Smooth muscle cell (in vitro differentiated cells): ENCODE data around the gene TBCD. TPM values are rescaled to one million over a fixed set of nuclear protein-coding genes. Genes with fewer than 3 reads are reported as not detected.

Source experiments
- DNase-seq: peaks from one replicate; lab custom pipeline; 2025; ENCODE audit not compliant: unreplicated experiment; lab: John Stamatoyannopoulos, UW
- H2AFZ ChIP-seq: fragments of 200-600 bp; sonication (generic); 2 replicates; pipeline ENCODE4 v1.6.0; 2016; ENCODE audit warnings: antibody characterized with exemption, low read depth, mild to moderate bottlenecking
- H3F3A ChIP-seq: fragments of 200-600 bp; sonication (generic); 2 replicates; pipeline ENCODE4 v1.6.0; 2017; ENCODE audit warnings: antibody characterized with exemption, low read depth
- H3K27ac ChIP-seq: fragments of 200-600 bp; sonication (generic); 2 replicates; pipeline ENCODE4 v1.5.1; 2016; ENCODE audit warnings: low read depth, mild to moderate bottlenecking
- H3K27me3 ChIP-seq: fragments of 200-600 bp; sonication (generic); 2 replicates; pipeline ENCODE4 v1.6.1; 2016; ENCODE audit warnings: low read depth, mild to moderate bottlenecking
- H3K36me3 ChIP-seq: fragments of 200-600 bp; sonication (generic); 2 replicates; pipeline ENCODE4 v1.5.1; 2016; ENCODE audit warnings: low read depth
- H3K4me1 ChIP-seq: fragments of 200-600 bp; sonication (generic); 2 replicates; pipeline ENCODE4 v1.5.1; 2016; ENCODE audit warnings: low read depth
- H3K4me2 ChIP-seq: fragments of 200-600 bp; sonication (generic); 2 replicates; pipeline ENCODE4 v1.6.0; 2016; ENCODE audit warnings: mild to moderate bottlenecking
- H3K4me3 ChIP-seq: fragments of 200-600 bp; sonication (generic); 2 replicates; pipeline ENCODE4 v1.5.1; 2016; ENCODE audit warnings: mild to moderate bottlenecking
- H3K79me2 ChIP-seq: fragments of 200-600 bp; sonication (generic); 2 replicates; pipeline ENCODE4 v1.6.0; 2016; ENCODE audit warnings: low read depth, mild to moderate bottlenecking
- H3K9ac ChIP-seq: fragments of 200-600 bp; sonication (generic); 2 replicates; pipeline ENCODE4 v1.6.0; 2016; ENCODE audit warnings: low read depth
- H3K9me3 ChIP-seq: fragments of 200-600 bp; sonication (generic); replicated peaks from 2 replicates; pipeline ENCODE4 v1.5.1; 2016; ENCODE audit warnings: low read depth
- H4K20me1 ChIP-seq: fragments of 200-600 bp; sonication (generic); 2 replicates; pipeline ENCODE4 v1.6.0; 2016; ENCODE audit warnings: low read depth
- WGBS: methylation state at CpG from one replicate; pipeline ENCODE4 v1.1.7; 2016; ENCODE audit warnings: low lambda C conversion rate; 5-methylcytosine and 5-hydroxymethylcytosine counted together
- polyA plus RNA-seq: library from polyadenylated mRNA; unstranded; fragments of >200 nt; fragmentation: Nextera tagmentation; extraction: Ambion mirVana; gene quantifications from 2 replicates; pipeline ENCODE4 v1.2.1, GENCODE V29; 2016
- total RNA-seq: library from RNA; depleted of rRNA; stranded (reverse); fragments of >200 nt; gene quantifications from 2 replicates; pipeline ENCODE4 v1.2.3, GENCODE V29; 2014
- TF ChIP-seq, protein P1 (sequence below): fragments of 200-600 bp; sonication (generic); IDR thresholded peaks from 2 replicates; pipeline ENCODE4 v1.5.1; 2017; ENCODE audit warnings: borderline replicate concordance, mild to moderate bottlenecking, antibody characterized with exemption; ENCODE audit not compliant: insufficient read depth, poor library complexity, severe bottlenecking

TBCD gene
- total and polyA plus RNA-seq, 2 experiments from 2014 or later, result 29.1 to 38.8 TPM

DNA sequence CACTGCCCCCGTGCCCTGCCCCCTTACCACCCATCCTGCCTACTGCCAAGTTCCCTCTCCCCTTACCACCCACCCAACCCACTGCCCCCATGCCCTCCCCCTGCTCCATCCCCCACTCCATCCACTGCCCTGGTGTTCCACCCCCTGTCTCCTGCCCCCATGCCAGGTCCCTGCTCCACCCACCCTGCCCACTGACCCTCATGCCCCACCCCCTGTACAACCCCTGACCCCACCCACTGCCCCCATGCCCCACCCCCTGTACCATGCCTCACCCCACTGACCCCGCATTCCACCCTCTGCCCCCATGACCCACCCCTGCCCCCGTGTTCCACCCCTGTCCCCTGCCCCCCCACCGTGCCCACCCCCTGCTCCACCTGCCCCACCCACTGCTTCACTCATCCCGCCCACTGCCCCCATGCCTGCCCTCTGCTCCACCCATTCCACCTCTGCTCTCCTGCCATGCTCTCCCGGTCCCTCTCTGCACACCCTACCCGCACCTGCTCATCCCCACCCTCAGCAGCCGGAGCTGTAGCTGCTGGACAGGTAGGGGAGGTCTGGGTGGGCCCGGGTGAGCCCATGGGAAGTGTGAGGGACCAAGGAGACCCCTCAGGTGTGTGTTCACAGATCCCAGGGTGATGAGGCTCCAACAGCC, 42.7 kb upstream of the TBCD start:
- no peaks in the 10 kb centered on the region for H3K9me3 ChIP-seq
- H3K27ac ChIP-seq, result no peak overlapping the region
- H3K79me2 ChIP-seq, result no peaks in the 10 kb centered on the region
- H3K9ac ChIP-seq, result no peak overlapping the region
- H2AFZ ChIP-seq, result no peak overlapping the region
- DNase-seq, result no peak
- H3F3A ChIP-seq, result no peaks in the 10 kb centered on the region
- no peaks in the 10 kb centered on the region for H3K36me3 ChIP-seq
- 75% methylated on average over 5 of the region's 9 CpGs for WGBS
- TF ChIP-seq, protein P1, sequence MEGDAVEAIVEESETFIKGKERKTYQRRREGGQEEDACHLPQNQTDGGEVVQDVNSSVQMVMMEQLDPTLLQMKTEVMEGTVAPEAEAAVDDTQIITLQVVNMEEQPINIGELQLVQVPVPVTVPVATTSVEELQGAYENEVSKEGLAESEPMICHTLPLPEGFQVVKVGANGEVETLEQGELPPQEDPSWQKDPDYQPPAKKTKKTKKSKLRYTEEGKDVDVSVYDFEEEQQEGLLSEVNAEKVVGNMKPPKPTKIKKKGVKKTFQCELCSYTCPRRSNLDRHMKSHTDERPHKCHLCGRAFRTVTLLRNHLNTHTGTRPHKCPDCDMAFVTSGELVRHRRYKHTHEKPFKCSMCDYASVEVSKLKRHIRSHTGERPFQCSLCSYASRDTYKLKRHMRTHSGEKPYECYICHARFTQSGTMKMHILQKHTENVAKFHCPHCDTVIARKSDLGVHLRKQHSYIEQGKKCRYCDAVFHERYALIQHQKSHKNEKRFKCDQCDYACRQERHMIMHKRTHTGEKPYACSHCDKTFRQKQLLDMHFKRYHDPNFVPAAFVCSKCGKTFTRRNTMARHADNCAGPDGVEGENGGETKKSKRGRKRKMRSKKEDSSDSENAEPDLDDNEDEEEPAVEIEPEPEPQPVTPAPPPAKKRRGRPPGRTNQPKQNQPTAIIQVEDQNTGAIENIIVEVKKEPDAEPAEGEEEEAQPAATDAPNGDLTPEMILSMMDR, result no peak
- H4K20me1 ChIP-seq, result no peaks in the 10 kb centered on the region
- H3K4me1 ChIP-seq, result no peaks in the 10 kb centered on the region
- H3K4me3 ChIP-seq, result no peak overlapping the region
- H3K27me3 ChIP-seq, result no peaks in the 10 kb centered on the region
- H3K4me2 ChIP-seq, result no peak overlapping the region

DNA sequence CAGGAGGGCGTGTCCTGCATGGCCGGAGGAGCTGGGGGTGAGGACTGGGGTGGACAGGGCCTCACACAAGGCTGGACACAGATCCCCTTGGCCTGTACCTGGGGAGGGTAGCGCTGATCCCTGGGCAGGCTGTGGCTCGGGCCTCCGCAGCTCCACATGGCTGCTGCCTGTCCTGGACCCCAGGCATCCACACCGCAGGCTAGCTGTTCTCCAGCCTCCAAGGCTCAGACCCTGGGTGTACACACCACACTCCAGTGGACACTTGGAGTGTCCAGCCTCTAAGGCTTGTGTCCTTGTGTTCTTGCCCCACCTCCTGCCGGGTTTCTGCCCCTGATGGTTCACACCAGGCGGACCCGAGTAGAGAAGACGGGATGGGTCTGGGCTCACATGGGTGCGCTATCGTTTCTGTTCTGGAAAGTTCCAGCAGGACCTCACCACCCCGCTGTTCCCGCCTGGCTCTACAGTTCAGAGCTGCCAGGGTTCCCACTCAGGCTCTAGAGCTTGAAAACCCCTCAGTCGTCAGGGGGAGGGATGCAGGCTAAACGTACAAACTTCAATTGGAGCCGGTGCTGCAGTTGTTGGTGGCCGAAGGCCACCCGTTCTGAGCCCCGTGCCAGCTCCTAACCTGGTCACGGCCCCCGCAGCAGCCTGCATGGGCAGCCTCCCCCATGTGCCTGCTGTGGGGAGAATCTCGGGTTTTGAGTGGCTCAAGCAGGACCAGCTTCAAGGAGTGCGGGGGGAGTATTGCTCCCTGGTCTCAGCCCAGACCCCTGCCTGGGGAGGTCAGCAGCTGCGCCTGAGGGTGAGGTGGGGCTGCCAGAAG, 42.0 kb upstream of the TBCD start:
- Histone ChIP-seq H3K9me3 (no peaks in the 10 kb centered on the region), H4K20me1 (no peaks in the 10 kb centered on the region), H3K4me3 (no peak overlapping the region), H3K79me2 (no peaks in the 10 kb centered on the region), H3F3A (no peaks in the 10 kb centered on the region), H3K27ac (no peak overlapping the region), H3K36me3 (no peaks in the 10 kb centered on the region), H3K4me2 (no peak overlapping the region), H3K27me3 (no peaks in the 10 kb centered on the region), H3K4me1 (no peaks in the 10 kb centered on the region), H2AFZ (no peak overlapping the region), H3K9ac (no peak overlapping the region)
- no peak for DNase-seq
- TF ChIP-seq, protein P1, result no peak
- WGBS, result 94% methylated on average over 25 of the region's 25 CpGs

DNA sequence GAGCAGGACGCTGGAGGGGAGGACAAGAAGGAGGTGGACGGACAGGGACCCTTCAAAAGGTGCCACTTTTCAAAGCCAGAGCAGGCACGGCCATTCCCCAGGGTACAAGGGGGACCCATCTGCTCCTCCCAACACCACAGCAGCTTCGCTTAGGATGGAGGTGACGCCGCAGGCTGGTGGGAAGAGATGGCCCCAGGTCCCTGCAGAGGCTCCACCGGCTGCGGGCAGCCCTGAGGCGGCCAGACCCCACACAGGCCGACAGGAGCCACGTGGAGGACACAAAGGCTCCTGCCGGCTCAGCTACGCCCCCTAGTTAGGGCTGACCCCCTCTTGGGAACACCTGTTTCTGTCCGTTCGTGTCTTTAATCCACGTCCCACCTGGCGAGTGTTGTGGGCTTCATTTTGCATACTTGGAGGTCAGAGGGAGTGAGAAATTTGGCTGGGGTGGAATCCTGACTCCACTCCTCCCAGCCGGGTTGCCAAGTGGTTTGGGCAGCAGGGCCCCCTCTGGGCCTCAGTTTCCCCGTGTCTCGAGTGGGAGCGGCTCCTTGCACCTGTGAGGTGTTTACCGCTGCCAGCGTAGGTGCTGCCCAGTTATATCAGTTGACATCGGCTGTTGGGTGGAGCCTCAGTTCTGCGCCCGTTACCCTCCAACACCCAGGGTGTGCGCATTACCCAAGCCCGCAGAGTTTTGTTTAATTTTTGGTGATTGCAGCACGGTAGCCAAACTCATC, 41.2 kb upstream of the TBCD start:
- Histone ChIP-seq H4K20me1 (no peaks in the 10 kb centered on the region), H3K4me3 (no peak overlapping the region), H3K9ac (no peak overlapping the region), H3F3A (no peaks in the 10 kb centered on the region), H2AFZ (no peak overlapping the region), H3K79me2 (no peaks in the 10 kb centered on the region), H3K4me2 (no peak overlapping the region), H3K27ac (no peak overlapping the region), H3K36me3 (no peaks in the 10 kb centered on the region), H3K9me3 (no peaks in the 10 kb centered on the region), H3K4me1 (no peaks in the 10 kb centered on the region), H3K27me3 (no peaks in the 10 kb centered on the region)
- TF ChIP-seq, protein P1, result no peak
- WGBS, result 84% methylated on average over 29 of the region's 29 CpGs
- DNase-seq, result no peak
